HG02970 (cell line): ENCODE data around the gene ALDH6A1.
A peak's percentile ranks its signal among the peaks of the same experiment; 100 is the strongest.
"Not testable (repeated sequence)": the region's sequence is repeated elsewhere in the genome, so short reads cannot be mapped to it uniquely, and the experiment has no call there.

ENCODE experiments used
- ATAC-seq: cut with Tn5 transposase; IDR thresholded peaks from one replicate; pipeline ENCODE4 v1.9.1; 2021; ENCODE audit warnings: mild to moderate bottlenecking, moderate library complexity, moderate number of reproducible peaks; ENCODE audit not compliant: unreplicated experiment, low FRiP score

Gene ALDH6A1

GRCh38 chr14:74084277-74085046 lies at the start of gene ALDH6A1, which contains the start of gene LIN52:
Gene ALDH6A1, minus strand, starts transcription at chr14:74084453. Its CDS starts 59 bp downstream, at chr14:74084394.
Gene LIN52, plus strand, starts transcription at chr14:74084956. Its CDS starts 19 bp downstream, at chr14:74084975.
- peak; percentile 89 for ATAC-seq

DNA sequence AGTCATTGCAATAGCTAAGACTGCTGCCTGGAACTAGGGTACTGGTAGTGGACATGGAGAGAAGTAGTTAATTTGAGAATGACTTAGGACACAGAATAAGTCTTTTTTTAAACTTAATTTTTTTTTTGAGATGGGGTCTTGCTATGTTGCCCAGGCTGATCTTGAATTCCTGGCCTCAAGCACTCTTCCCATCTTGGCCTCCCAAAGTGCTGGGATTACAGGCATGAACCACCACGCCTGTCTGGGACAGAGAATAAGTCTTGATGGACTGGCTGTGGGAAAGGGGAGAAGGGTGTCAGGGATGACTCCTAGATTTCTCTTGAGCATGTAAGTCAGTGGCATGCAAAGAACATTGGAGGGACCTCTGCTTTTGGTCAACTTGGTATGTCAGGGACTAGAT lies 43.4 kb upstream of the ALDH6A1 start:
- ATAC-seq = no peak

DNA sequence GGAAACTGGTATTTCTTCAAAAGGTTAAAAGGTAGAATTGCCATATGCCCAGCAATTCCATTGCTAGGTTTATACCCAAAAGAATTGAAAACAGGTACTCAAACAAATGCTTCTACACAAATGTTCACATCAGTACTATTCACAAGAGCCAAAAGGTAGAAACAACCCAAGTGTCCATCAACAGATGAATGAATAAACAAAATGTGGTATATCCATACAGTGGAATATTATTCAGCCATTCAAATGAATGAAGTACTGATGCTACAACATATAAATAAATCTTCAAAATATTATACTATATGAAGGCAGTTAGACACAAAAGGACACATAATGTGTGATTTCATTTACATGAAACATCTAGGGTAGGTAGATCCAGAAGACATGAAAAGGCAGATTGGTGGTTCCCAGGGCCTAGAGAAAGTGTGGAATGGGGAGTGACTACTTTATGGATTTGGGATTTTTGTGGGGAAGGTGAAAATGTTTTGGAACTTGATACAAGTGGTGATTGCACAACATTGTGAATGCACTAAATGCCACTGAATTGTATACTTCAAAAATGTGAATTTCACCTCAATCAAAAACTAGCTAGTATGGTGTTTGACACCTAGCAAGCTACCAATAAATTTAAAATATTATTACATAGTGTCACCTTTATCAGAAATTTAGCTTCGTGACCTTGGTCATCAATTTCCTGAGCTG lies 42.2 kb upstream of the ALDH6A1 start:
- no peak for ATAC-seq

- ATAC-seq = not testable (repeated sequence)
These were observed 41.2 kb upstream of the ALDH6A1 start for GRCh38 chr14:74125487-74125886.

DNA sequence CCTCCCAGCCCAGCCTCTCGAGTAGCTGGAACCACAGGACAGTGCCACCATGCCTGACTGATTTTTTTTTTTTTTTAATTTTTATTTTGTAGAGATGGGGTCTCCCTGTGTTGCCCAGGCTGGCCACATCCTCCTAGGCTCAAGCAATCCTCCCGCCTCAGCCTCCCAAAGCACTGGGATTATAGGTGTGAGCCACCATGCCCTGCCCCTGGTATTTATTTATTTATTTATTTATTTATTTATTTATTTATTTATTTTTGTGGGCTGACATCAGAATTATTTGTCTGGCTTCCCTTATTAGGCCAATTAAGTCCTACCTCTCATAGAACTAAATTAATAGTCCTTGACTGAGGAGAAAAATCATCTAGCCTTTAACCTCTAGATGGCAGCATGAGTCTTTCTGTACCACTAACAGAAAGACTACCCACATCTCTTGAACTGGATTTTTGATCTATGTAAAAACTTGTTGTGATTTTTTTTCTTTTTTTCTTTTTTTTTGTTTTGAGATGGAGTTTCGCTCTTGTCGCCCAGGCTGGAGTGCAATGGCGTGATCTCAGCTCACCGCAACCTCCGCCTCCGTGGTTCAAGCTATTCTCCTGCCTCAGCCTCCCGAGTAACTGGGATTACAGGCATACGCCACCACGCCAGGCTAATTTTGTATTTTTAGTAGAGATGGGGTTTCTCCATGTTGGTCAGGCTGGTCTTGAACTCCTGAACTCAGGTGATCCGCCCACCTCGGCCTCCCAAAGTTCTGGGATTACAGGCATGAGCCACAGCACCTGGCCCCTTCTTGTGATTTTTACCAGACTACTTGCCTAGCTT lies 27.4 kb upstream of the ALDH6A1 start:
- not testable (repeated sequence) for ATAC-seq

DNA sequence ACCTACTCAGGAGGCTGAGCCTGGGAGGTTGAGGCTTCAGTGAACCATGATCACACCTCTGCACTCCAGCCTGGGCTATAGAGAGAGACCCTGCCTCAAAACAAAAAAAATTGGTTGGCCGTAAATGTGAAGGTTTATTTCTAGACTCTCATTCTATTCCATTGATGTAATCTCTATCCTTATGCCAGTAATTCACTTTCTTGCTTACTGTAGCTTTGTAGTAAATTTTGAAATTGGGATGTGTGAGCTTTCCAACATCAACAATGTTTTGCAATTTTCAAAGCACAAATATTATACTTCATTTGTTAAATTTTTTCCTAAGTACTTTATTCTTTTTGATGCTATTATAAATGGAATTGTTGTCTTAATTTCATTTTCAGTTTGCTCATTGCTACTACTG lies 25.1 kb upstream of the ALDH6A1 start:
- ATAC-seq = no peak

- ATAC-seq = no peak
These were observed 21.1 kb upstream of the ALDH6A1 start for GRCh38 chr14:74105381-74105780.

- no peak for ATAC-seq
These were observed 5.2 kb upstream of the ALDH6A1 start for GRCh38 chr14:74089251-74090020.

DNA sequence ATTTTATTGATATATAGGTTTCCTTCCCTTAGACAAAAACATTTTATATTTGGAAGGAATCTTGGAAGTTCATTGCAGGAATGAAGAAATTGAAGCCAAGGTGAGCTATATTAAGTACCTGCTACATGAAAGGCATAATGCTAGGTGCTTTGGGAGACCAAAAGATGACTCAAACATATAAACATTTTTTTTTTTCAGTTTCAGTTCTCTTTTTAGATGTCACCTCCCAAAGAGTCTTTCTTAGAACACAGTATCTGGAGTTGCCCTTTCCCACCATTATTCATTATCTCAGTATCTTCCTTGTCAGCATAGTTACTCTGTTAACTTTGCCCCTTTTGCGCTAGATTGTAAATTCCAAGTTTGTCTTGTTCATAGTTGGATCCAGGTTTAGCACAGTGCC lies 1.6 kb upstream of the ALDH6A1 start:
- ATAC-seq = no peak

DNA sequence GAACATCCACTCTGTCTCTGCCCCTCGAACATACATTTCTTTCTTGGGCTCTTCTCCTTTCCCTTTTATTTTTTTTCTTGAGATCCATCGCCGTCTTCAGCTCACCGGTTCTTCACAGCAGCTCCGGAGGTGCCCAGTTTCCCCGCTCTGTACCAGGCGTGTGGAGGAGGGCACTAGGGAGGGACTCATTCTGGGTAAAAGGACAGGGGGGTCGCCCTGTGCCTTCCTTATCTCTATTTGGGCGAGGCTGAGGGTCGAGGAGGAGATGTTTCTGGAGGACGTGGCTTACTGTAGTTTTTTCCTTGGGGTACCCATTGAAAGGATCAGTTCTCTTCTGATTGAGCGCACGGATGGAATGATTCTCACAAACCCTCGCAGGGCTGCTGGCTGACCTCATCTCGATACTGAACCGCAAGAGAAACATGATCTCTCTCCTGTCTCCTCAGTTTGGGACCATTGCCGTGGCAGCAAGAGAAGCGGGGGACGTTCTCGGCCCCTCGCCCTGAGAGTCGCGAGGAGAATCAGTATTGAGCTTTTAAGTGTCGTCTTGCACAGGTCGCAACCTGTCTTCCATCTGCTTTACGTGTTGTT lies 889 bp upstream of the ALDH6A1 start:
- ATAC-seq = no peak

- ATAC-seq = no peak
These were observed 423 bp downstream of the ALDH6A1 start for GRCh38 chr14:74083784-74084276.

- no peak for ATAC-seq
These were observed 1.1 kb downstream of the ALDH6A1 start for GRCh38 chr14:74083161-74083560.

DNA sequence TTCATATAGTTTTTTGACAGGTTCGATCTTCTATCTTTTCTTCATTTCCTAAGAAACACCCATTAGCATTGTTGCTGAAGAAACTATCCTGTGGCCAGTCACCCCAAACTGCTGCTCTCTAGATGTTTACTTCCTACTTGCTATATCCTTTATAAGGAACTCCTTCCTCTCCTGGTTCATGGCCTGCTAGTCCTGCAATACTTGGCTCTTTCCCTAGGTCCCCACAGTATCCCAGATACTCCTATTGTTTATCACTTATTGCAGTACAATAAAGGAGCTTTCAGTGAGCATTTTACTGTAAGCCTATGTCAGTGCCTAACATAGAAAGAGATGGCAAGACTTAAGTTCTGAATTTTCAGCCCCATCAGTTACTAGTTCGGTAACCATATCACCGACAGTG lies 2.8 kb downstream of the ALDH6A1 start:
- ATAC-seq = no peak

DNA sequence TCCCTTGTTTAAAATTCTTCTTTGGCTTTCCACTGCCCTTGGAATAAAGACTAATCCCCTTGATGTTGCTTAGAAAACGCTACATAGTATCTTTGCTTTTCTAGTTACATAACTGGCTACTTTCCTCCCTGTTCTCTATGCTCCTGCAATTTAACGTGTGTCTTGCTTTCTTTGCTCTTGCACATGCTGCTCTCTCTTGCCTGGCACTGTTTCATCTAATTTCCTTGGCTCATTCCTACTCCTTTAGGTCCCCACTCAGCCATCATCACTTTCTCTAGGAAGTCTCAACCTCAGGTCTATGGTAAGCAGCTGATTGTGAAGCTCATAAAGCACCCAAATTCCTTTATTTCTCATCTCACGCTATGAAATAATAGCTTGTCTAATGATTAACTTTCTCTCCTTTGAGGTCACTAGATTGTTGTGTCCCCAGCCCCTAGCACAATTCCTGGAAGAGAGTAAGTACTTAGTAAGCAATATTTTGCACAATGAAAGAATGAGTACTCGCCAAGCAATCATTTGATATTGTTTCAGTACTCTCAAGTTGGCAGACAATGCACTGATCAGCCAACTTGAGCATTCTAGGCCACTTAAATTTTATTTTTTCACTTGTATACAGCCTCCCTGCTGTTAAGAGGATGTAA lies 3.3 kb downstream of the ALDH6A1 start:
- ATAC-seq = no peak

DNA sequence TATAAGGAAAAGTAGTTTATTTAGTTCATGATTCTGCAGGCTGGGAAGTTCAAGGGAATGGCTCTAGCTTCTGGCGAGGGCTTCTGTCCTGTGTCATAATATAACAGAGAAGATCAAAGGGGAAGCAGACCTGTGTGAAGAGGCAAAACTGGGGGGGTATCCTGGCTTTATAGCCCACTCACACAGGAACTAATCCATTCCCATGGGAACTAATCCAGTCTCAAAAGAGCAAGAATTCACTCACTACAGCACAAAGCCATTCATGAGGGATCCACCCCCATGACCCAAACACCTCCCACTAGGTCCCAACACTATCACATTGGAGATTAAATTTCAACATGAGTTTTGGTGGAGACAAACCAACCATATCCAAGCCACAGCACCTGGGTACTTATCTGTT lies 6.9 kb downstream of the ALDH6A1 start:
- ATAC-seq = no peak

DNA sequence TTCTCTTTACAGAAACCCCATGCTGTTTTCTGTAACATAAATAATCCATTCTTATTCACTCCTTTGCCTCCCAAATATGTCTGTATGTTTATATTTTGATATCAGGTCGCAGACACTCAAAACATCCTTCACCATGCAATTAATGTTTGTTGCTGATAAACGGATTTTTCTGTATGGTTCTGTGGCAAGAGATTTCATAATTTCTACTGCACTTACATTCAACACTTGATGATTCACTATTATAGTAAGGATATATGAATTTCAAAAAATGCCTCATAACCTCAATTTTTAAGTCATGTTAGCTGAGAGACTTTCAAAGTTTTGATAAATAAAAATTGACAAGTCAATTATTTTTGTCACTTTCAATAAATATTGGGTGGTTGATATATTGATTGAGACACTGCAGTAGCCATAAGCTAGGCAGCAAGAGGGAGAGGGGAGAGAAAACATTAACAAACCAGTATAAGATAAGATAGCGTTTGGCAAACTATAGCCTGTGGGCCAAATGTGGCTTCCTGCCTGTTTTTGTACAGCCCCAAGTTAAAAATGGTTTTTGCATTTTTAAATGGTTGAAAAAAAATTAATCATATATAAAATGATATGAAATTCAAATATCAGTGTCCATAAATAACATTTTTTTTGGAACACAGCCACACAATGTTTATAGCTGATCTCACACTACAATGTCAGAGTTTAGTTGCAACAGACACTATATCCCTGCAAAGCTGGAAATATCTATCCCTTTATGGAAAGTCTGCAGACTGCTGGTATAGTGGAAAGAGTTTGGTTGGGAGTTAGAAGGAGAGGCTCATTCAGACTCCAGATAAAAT lies 18.3 kb downstream of the ALDH6A1 start:
- ATAC-seq = no peak

GRCh38 chr14:74064883-74065282 lies 19.4 kb downstream of the ALDH6A1 start:
- ATAC-seq = no peak

DNA sequence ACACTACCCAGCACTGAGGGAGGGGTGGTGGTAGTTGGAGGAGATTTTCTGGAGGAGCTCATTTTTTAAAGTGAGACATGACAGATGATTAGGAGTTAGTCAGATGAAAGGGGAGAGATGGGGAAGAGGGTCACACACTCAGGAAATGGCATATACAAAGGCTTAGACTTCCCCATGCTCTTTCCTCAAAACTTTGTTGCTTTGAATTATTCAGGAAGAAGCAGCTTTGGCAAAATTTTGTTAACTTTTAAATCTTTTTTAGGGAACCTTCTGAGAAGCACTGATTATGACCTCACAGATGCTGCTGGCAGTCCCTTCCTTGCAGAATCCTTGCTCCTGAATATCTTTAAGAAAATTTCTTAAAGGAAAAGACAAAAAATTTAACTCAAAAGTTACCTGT lies 19.8 kb downstream of the ALDH6A1 start:
- ATAC-seq = no peak
